Fibroblast of villous mesenchyme (primary cell): Measurements from ENCODE around the gene TRIM8. TPM values are rescaled to one million over a fixed set of nuclear protein-coding genes. Genes with fewer than 3 reads are reported as not detected.

Experiments used
- DNase-seq: peaks from one replicate; pipeline ENCODE4 v3.0.0-alpha.2; 2010; ENCODE audit warnings: low read depth
- H3K4me3 ChIP-seq: 2 replicates; pipeline ENCODE4 v1.5.1; 2011; ENCODE audit warnings: low read depth, mild to moderate bottlenecking, low read length
- total RNA-seq: library from RNA; depleted of rRNA; stranded (reverse); fragments of >200 nt; gene quantifications from 2 replicates; pipeline ENCODE4 v1.2.3, GENCODE V29; 2012
- TF ChIP-seq, protein P1 (sequence below): IDR thresholded peaks from 2 replicates; pipeline ENCODE4 v1.5.1; 2012; ENCODE audit warnings: low read depth, mild to moderate bottlenecking, low read length; ENCODE audit not compliant: insufficient read depth

TRIM8 gene
- 116 and 119 TPM in 2 replicates for total RNA-seq

DNA sequence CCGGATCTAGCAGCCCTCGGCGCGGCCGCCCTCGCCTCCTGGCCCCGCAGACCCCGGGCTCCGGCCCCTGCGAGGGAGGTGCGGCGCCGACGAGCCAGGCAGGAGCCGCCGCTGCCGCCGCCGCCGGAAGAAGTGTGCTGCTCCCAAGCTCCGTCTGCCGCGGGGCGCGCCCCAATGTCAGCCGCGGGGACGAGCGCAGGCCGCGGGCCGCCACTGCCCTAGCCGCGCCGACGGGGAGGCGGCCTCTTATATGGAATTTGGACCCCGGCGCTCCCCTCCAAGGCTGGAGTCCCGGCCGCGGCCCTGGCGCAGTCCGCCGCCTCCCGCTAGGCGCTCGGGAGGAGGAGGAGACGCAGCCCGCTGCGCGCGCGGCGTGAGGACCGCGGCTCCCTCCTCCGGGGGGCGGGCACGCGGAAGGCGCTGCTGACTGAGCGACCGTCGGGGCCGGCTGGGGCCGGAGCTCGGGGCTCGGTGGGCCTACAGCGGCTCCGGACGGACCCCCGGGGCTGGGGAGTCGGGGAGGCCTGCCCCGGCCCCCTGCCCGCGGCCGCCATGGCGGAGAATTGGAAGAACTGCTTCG is at the start of gene TRIM8:
TSS of gene TRIM8 (plus strand) at position 414 of the 580 bp plus-strand sequence. CDS start at position 553, 139 bp downstream.
- TF ChIP-seq, protein P1, sequence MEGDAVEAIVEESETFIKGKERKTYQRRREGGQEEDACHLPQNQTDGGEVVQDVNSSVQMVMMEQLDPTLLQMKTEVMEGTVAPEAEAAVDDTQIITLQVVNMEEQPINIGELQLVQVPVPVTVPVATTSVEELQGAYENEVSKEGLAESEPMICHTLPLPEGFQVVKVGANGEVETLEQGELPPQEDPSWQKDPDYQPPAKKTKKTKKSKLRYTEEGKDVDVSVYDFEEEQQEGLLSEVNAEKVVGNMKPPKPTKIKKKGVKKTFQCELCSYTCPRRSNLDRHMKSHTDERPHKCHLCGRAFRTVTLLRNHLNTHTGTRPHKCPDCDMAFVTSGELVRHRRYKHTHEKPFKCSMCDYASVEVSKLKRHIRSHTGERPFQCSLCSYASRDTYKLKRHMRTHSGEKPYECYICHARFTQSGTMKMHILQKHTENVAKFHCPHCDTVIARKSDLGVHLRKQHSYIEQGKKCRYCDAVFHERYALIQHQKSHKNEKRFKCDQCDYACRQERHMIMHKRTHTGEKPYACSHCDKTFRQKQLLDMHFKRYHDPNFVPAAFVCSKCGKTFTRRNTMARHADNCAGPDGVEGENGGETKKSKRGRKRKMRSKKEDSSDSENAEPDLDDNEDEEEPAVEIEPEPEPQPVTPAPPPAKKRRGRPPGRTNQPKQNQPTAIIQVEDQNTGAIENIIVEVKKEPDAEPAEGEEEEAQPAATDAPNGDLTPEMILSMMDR = no peak
- peak within 1 kb of the TSS; percentile 97 for H3K4me3 ChIP-seq
- DNase-seq = no peak

DNA sequence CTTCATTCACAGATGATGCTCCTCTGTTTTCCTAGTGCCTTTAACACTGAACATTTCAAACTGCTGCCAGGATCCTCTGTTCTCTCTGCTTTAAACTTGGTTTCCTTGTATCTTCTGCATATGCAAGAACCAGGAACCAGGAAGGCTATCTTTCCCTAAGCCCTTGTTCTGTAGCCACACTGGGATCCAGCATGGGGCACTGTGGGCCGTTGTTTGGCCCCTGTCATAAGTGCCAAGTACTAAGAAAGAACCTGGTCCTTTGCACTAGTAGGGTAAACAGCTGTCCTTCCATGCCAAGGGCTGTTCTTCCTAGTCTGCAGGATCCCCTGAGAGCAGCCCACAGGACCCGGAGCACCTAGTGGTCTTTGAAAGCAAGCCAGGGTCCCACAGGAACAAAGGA is 49.0 kb upstream of the TRIM8 start:
- TF ChIP-seq, protein P1 = no peak
- no peak for DNase-seq
- no peak overlapping the region for H3K4me3 ChIP-seq

- no peak for DNase-seq
- TF ChIP-seq, protein P1 = no peak
- no peak overlapping the region for H3K4me3 ChIP-seq
Observed at GRCh38 chr10:102595897-102596296, 48.4 kb upstream of the TRIM8 start.

DNA sequence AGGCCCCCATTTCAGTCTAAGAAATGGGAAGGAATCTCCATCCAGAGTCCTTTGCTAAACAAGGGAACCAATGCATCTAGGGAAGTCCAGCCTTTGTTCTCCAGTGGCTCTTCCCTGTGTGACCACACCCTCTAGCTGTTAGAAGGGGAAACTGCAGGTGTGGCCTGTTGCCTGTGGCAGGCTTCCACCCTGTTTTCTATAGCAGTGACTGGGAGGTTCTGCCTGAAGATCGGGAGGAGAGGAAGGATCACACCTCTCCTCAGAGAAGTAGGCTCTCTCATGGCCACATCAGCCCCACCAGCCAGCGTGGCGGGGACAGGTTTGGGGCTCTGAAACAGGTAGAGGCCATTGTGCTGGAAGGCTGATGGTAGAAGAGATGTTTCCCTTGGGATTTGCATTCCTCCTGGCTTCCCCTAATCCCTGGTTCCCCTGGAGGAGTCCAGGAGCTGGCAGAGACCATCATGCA is 47.7 kb upstream of the TRIM8 start:
- peak; percentile 60 for DNase-seq
- H3K4me3 ChIP-seq = no peak overlapping the region
- TF ChIP-seq, protein P1 = peak; percentile 94

GRCh38 chr10:102597131-102597991 is 46.9 kb upstream of the TRIM8 start:
- TF ChIP-seq, protein P1 = no peak
- no peak for DNase-seq
- H3K4me3 ChIP-seq = no peak overlapping the region

DNA sequence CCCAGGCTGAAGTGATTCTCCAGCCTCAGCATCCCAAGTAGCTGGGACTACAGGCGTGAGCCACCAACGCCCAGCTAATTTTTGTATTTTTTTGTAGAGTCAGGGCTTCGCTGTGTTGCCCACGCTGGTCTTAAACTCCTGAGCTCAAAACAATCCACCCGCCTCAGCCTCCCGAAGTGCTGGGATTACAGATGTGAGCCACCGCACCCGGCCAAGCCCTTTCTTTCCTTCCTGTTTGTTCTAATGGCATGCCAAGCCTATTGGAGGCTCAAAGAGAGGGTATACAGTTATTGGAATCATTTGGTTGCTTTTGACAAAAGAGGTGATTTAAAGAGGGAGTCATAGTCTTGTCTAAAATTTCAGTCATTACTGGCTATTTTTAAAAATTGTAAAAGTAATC is 46.0 kb upstream of the TRIM8 start:
- DNase-seq = no peak
- no peak overlapping the region for H3K4me3 ChIP-seq
- TF ChIP-seq, protein P1 = no peak
